ENCODE data around the gene MMS22L. TPM values are rescaled to one million over a fixed set of nuclear protein-coding genes. Genes with fewer than 3 reads are reported as not detected.

Gene MMS22L
- total and polyA plus RNA-seq, 2 experiments from 2014 or later: 11.7 to 49.5 TPM

- TF ChIP-seq ETS1 (IDR thresholded peaks at IDR 0.05): no peak
Measured at GRCh38 chr6:97154015-97154414, 129.0 kb downstream of the MMS22L start (continued).

- H3K4me3 Mint-ChIP-seq: no peak overlapping the region
Measured at GRCh38 chr6:97151601-97152000, 131.4 kb downstream of the MMS22L start.

GRCh38 chr6:97150932-97151331 is 132.1 kb downstream of the MMS22L start:
- Mint-ChIP-seq H3K4me1 (no peaks in the 10 kb centered on the region), H3K9me3 (peaks cover 8% of the 10 kb centered on the region; the same call in 2 of the 3 replicates), H3K27ac (no peak overlapping the region), H3K27me3 (ENCODE audit: insufficient read depth, low read depth, poor library complexity) (no peaks in the 10 kb centered on the region), H3K36me3 (ENCODE audit: low read depth) (peaks cover 17% of the 10 kb centered on the region), H3K4me3 (no peak overlapping the region)
- ATAC-seq (no peak), DNase-seq (ENCODE audit: low spot score) (no peak)
- Histone ChIP-seq H3K36me3 (ENCODE audit: insufficient read depth) (peaks cover 6% of the 10 kb centered on the region; the same call in 1 of the 2 replicates), H3K4me1 (ENCODE audit: insufficient read depth) (no peaks in the 10 kb centered on the region), H4K20me1 (replicated peaks; ENCODE audit: insufficient read depth) (0 out of 2 replicates have a peak, but pooled peaks cover 2% of the 10 kb centered on the region), H2AFZ (no peak overlapping the region), H3K9me2 (ENCODE audit: insufficient read depth) (no peaks in the 10 kb centered on the region), H3K79me2 (replicated peaks; ENCODE audit: insufficient read depth) (no peaks in the 10 kb centered on the region), H3K27me3 (ENCODE audit: insufficient read depth) (no peaks in the 10 kb centered on the region), H3K4me2 (no peak overlapping the region), H3K4me3 (no peak overlapping the region), H3F3A (replicated peaks; ENCODE audit: low read depth) (no peaks in the 10 kb centered on the region), H3K27ac (ENCODE audit: low read depth) (no peak overlapping the region)
- TF ChIP-seq REST (IDR thresholded peaks at IDR 0.05; ENCODE audit: unreplicated experiment) (no peak), ETS1 (IDR thresholded peaks at IDR 0.05) (no peak), JUNB (IDR thresholded peaks at IDR 0.05; ENCODE audit: unreplicated experiment) (no peak), EZH2 (IDR thresholded peaks at IDR 0.05; ENCODE audit: low read depth, unreplicated experiment) (no peak), POLR2AphosphoS5 (IDR thresholded peaks at IDR 0.05; ENCODE audit: low read depth) (no peak), ZNF114 (CRISPR knock-in tag; IDR thresholded peaks at IDR 0.05) (no peak), STAT1 (IDR thresholded peaks at IDR 0.05; ENCODE audit: unreplicated experiment) (no peak), CTCF (conservative IDR thresholded peaks at IDR 0.05; ENCODE audit: low read depth in 2 of 2) (no peak), ZNF331 (CRISPR knock-in tag; IDR thresholded peaks at IDR 0.05; ENCODE audit: low read depth) (no peak), NANOG (IDR thresholded peaks at IDR 0.05; ENCODE audit: borderline replicate concordance) (no peak), CREB1 (CRISPR knock-in tag; IDR thresholded peaks at IDR 0.05; ENCODE audit: low read depth) (no peak)

More at GRCh38 chr6:97151601-97152000, 131.4 kb downstream of the MMS22L start:
- ATAC-seq (no peak), DNase-seq (ENCODE audit: low spot score) (no peak)
- Mint-ChIP-seq H3K4me1 (no peaks in the 10 kb centered on the region), H3K36me3 (ENCODE audit: low read depth) (peaks cover 23% of the 10 kb centered on the region), H3K27me3 (ENCODE audit: insufficient read depth, low read depth, poor library complexity) (no peaks in the 10 kb centered on the region), H3K9me3 (peaks cover 15% of the 10 kb centered on the region), H3K27ac (no peak overlapping the region)
- no peak overlapping the region for H3K4me2 ChIP-seq
- H3K27me3 ChIP-seq (ENCODE audit: insufficient read depth): no peaks in the 10 kb centered on the region
- H3K9me2 ChIP-seq (ENCODE audit: insufficient read depth): no peaks in the 10 kb centered on the region
- H3K36me3 ChIP-seq (ENCODE audit: insufficient read depth): peaks cover 5% of the 10 kb centered on the region; the same call in 1 of the 2 replicates
- H3F3A ChIP-seq (replicated peaks; ENCODE audit: low read depth): no peaks in the 10 kb centered on the region
- no peaks in the 10 kb centered on the region for H3K4me1 ChIP-seq (ENCODE audit: insufficient read depth)
- H3K4me3 ChIP-seq: no peak overlapping the region
- H3K79me2 ChIP-seq (replicated peaks; ENCODE audit: insufficient read depth): no peaks in the 10 kb centered on the region
- no peak overlapping the region for H2AFZ ChIP-seq
- no peak overlapping the region for H3K27ac ChIP-seq (ENCODE audit: low read depth)
- 0 out of 2 replicates have a peak, but pooled peaks cover 2% of the 10 kb centered on the region for H4K20me1 ChIP-seq (replicated peaks; ENCODE audit: insufficient read depth)
- no peak for TF ChIP-seq EZH2 (IDR thresholded peaks at IDR 0.05; ENCODE audit: low read depth, unreplicated experiment)
- no peak for TF ChIP-seq POLR2AphosphoS5 (IDR thresholded peaks at IDR 0.05; ENCODE audit: low read depth)
- TF ChIP-seq ZNF331 (CRISPR knock-in tag; IDR thresholded peaks at IDR 0.05; ENCODE audit: low read depth): no peak
- no peak for TF ChIP-seq NANOG (IDR thresholded peaks at IDR 0.05; ENCODE audit: borderline replicate concordance)
- no peak for TF ChIP-seq CREB1 (CRISPR knock-in tag; IDR thresholded peaks at IDR 0.05; ENCODE audit: low read depth)
- no peak for TF ChIP-seq JUNB (IDR thresholded peaks at IDR 0.05; ENCODE audit: unreplicated experiment)
- TF ChIP-seq STAT1 (IDR thresholded peaks at IDR 0.05; ENCODE audit: unreplicated experiment): no peak
- no peak for TF ChIP-seq ZNF114 (CRISPR knock-in tag; IDR thresholded peaks at IDR 0.05)

Measured in GM23338 (cell line).